ENCODE measurements around the gene ZCCHC3. TPM values are rescaled to one million over a fixed set of nuclear protein-coding genes. Genes with fewer than 3 reads are reported as not detected.
A peak's percentile ranks its signal among the peaks of the same experiment; 100 is the strongest.

ZCCHC3 gene
- total RNA-seq, 1 donor, result 11.2 TPM

DNA sequence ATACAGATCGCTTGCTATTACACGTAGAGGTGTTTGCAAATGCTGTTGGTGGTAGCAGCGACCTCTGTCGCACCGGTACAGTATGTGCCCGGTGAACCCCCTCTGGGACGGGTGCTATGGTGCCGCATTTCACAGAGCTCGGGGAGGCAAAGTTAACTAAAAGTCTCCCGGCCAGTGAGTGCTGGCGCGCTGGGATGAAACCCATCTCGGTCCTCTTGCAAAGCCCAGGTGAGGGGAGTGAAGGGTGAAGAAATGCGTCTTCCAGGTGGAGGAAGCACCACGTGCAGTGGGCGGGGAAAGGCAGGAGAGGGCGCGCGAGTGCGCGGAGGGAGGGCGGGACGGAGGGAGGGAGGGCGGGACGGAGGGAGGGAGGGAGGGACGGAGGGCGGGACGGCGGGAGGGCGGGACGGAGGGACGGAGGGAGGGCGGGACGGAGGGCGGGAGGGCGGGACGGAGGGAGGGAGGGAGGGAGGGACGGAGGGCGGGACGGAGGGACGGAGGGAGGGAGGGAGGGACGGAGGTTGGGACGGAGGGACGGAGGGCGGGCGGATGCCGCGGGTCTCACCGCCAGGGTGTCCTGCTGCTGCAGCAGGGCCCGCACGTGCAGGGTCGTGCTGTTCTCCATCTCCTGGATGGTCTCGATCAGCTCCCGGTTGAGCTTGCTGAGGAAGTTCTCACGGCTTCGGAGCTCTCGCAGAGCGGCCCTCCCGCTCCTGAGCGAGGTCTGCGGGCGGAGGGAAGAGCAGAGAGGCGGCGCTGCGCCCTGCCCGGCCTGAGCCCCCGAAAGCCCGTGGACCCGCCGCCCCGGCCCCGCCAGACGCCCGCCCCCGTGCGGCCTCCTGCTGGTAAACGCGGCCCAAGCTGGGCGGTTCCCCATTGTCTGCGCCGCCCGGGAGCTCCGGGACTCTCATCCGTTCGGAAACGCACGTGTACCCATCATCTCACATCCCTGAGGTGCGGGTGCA is 18.5 kb upstream of the ZCCHC3 start:
- DNase-seq (ENCODE audit: low read depth), result no peak
- no peak overlapping the region for H3K4me3 ChIP-seq (ENCODE audit: low read depth, low read length)
- TF ChIP-seq, protein P1, sequence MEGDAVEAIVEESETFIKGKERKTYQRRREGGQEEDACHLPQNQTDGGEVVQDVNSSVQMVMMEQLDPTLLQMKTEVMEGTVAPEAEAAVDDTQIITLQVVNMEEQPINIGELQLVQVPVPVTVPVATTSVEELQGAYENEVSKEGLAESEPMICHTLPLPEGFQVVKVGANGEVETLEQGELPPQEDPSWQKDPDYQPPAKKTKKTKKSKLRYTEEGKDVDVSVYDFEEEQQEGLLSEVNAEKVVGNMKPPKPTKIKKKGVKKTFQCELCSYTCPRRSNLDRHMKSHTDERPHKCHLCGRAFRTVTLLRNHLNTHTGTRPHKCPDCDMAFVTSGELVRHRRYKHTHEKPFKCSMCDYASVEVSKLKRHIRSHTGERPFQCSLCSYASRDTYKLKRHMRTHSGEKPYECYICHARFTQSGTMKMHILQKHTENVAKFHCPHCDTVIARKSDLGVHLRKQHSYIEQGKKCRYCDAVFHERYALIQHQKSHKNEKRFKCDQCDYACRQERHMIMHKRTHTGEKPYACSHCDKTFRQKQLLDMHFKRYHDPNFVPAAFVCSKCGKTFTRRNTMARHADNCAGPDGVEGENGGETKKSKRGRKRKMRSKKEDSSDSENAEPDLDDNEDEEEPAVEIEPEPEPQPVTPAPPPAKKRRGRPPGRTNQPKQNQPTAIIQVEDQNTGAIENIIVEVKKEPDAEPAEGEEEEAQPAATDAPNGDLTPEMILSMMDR (IDR thresholded peaks at IDR 0.05; ENCODE audit: insufficient read depth, low read depth, low read length), result peak; percentile 12

DNA sequence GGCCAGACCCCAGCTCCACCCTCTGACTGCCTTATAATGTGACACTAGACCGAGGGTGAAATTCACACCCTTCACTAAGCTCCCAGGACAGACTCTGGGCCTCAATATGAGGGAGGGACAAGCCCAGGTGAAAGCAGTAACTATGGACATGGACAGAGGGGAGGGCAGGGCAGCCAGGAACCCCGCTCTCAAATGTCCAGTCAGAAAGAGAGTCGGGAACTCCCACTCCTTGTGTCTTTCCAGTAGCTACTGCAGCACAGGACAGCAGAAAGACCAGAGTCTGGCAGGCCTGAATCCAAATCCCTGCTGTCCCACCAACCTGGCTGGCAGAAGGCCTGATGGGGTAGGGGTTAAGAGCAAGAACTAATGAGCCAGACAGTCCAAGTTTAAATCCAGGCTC is 13.2 kb upstream of the ZCCHC3 start:
- TF ChIP-seq, protein P1 (IDR thresholded peaks at IDR 0.05; ENCODE audit: insufficient read depth, low read depth, low read length), result no peak
- DNase-seq (ENCODE audit: low read depth), result no peak
- no peak overlapping the region for H3K4me3 ChIP-seq (ENCODE audit: low read depth, low read length)

DNA sequence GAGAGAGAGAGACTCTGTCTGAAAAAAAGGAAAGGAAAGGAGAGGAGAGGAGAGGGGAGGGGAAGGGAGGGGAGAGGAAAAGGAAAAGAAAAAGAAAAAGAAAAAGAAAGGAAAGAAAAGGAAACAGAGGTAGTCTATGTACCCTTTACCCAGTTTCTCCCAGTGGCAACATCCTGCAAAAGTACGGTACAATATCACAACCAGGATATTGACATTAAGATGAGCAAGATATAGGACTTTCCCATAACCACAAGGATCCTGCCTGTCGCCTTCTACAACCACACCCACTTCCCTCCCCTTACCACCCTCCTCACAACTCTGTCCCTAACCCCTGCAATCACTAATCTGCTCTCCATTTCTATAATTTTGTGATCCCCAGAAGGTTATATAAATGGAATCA is 10.9 kb upstream of the ZCCHC3 start:
- H3K4me3 ChIP-seq (ENCODE audit: low read depth, low read length), result no peak overlapping the region
- TF ChIP-seq, protein P1 (IDR thresholded peaks at IDR 0.05; ENCODE audit: insufficient read depth, low read depth, low read length), result no peak
- no peak for DNase-seq (ENCODE audit: low read depth)

DNA sequence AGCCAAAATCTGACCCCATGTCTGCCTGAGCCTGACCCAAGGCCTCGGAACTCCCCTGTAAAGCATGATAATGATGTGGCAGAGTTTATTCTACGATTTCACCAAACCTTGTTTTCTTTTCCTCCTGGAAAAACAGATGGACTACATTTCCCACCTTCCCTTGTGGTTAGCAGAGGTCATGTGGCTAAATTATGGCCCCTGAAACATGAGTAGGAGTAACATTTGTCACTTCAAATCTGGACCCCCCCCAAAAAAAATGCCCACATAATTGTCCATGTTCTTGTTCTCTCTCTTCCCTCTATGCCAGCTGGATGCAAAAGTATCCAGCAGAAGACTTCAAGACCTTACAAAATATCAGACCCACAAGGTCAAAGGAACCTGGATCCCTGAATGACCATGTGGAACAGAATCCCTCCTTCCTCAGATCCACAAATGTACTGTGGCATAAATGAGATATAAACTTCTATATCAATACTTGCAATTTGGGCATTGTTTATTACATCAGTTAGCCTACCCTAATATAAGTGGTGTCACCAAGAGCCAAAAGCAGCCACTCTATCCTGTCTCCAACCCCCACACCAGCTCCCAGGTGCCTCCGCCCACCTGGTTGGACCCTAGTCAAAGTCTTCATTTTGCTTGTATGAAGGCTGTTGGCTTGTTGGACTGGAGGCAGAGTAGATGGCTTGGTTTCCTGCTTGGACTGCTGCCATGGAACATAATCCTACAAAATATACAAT is 8.2 kb upstream of the ZCCHC3 start:
- peak overlapping the region; percentile 85 for H3K4me3 ChIP-seq (ENCODE audit: low read depth, low read length)
- DNase-seq (ENCODE audit: low read depth), result no peak
- TF ChIP-seq, protein P1 (IDR thresholded peaks at IDR 0.05; ENCODE audit: insufficient read depth, low read depth, low read length), result no peak

DNA sequence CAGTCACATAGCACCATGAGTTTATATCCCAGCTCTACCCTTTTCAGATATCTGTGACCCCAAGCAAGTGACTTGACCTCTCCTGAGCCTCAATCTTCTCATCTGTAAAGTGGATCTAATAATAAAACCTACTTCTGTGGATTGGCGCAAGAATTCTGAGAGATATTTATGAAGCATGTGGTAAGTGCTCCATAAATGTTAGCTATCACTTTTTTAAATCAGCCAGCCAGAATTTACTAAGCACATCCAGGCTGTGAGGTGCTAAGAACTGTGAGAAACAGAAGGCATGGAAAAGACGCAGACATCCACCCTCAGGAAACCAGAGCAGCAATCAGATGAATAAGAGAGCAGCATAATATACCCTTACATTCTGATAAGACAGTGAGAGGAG is 7.7 kb upstream of the ZCCHC3 start:
- no peak for DNase-seq (ENCODE audit: low read depth)
- TF ChIP-seq, protein P1 (IDR thresholded peaks at IDR 0.05; ENCODE audit: insufficient read depth, low read depth, low read length), result no peak
- peak overlapping the region; percentile 85 for H3K4me3 ChIP-seq (ENCODE audit: low read depth, low read length)

DNA sequence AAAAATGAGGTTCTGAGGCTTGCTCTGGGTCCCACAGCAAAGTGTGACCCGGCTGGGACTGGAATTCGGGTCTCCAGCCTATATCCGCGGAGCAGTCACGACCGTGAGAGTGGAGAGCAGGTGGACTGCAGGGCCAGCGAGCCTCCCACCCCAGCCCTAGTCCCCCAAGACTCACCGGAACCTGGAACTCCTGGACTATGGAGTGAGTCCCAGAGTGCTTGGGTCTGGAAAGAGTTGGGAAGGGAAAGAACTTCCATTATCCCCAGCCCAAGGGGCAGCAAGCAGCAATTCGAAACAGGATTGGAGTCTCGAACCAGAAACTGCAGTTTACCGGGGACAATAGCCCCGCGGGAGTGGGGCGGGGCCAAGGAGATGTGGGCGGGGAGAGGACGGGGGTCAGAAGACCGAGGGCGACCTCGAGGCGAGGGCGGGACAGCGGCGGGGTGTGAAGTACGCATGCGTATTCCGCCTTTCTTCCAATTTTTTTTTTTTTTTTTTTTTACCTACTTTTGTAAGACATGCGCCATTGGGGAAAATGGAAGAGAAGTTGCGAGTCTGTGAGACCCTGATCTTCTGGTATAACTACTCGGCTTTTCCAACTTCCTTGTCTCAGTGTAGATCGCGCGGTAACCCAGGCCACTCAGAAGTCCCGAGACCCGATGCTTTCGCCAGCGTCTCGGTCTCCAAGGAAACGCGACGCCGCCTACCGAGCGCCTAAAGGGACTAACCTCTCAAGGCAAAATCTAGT is 7.1 kb upstream of the ZCCHC3 start, which contains the start of gene C20orf96:
Gene C20orf96, minus strand, starts transcription at position 667 of the 748 bp plus-strand sequence. Its CDS starts 140 bp downstream, at position 527.
- DNase-seq (ENCODE audit: low read depth), result peak; percentile 94
- TF ChIP-seq, protein P1 (IDR thresholded peaks at IDR 0.05; ENCODE audit: insufficient read depth, low read depth, low read length), result peak; percentile 55
- peak within 1 kb of the TSS; percentile 85 for H3K4me3 ChIP-seq (ENCODE audit: low read depth, low read length)

All from fibroblast of villous mesenchyme (primary cell).